HepG2 (cell line): Measurements from ENCODE around the gene TERB2. TPM values are rescaled to one million over a fixed set of nuclear protein-coding genes. Genes with fewer than 3 reads are reported as not detected.

Experiments used
- BRD4 ChIP-seq: sonication (generic); formaldehyde crosslinking; IDR thresholded peaks from 2 replicates; pipeline ENCODE4 v1.4.0; 2020; ENCODE audit warnings: missing genetic modification reagents
- FOSL1 ChIP-seq: sonication (generic); formaldehyde crosslinking; IDR thresholded peaks from 2 replicates; pipeline ENCODE4 v1.9.0; 2021; ENCODE audit warnings: missing genetic modification reagents, borderline replicate concordance
- IKZF4 ChIP-seq: sonication (generic); formaldehyde crosslinking; IDR thresholded peaks from 2 replicates; pipeline ENCODE4 v1.5.1; 2020; ENCODE audit warnings: borderline replicate concordance, mild to moderate bottlenecking, low read depth, missing genetic modification reagents; ENCODE audit errors: not compliant biosample characterization
- KDM6A ChIP-seq: IDR thresholded peaks from 2 replicates; pipeline ENCODE4 v1.6.1; 2016; ENCODE audit warnings: low read depth
- KLF12 ChIP-seq: sonication (generic); formaldehyde crosslinking; IDR thresholded peaks from 2 replicates; pipeline ENCODE4 v1.4.0; 2020; ENCODE audit warnings: missing genetic modification reagents, borderline replicate concordance
- MAFK ChIP-seq, 2 experiments: IDR thresholded peaks in 1 of 2; conservative IDR thresholded peaks in 1 of 2; 2 replicates each; pipeline ENCODE4 v1.6.1; 2011; ENCODE audit warnings: improper control_type of control experiment in 2 of 2, low read length in 2 of 2
- MEF2D ChIP-seq: sonication (generic); formaldehyde crosslinking; IDR thresholded peaks from 2 replicates; pipeline ENCODE4 v1.5.1; 2020; ENCODE audit warnings: mild to moderate bottlenecking, missing genetic modification reagents
- POLR2A ChIP-seq, 2 experiments: IDR thresholded peaks; 2 replicates each; pipeline ENCODE4 v1.6.1; 2011; ENCODE audit warnings: low read depth in 2 of 2, low read length in 2 of 2, mild to moderate bottlenecking in 1 of 2, moderate library complexity in 1 of 2; ENCODE audit not compliant: insufficient read depth in 1 of 2
- PRPF4 ChIP-seq: fragments of 200-400 bp; formaldehyde crosslinking; IDR thresholded peaks from 2 replicates; pipeline ENCODE4 v1.6.1; 2016; ENCODE audit warnings: low read length, low read depth; ENCODE audit not compliant: poor library complexity, severe bottlenecking
- SMYD3 ChIP-seq: sonication (generic); formaldehyde crosslinking; IDR thresholded peaks from 2 replicates; pipeline ENCODE4 v1.8.1; 2023; ENCODE audit warnings: mild to moderate bottlenecking, missing genetic modification reagents
- SP1 ChIP-seq, 2 experiments: fragments of 450-650 bp in 1 of 2; sonication (generic) in 1 of 2; formaldehyde crosslinking in 1 of 2; IDR thresholded peaks; 2 replicates each; pipeline versions ENCODE4 v1.4.0 to v1.6.1; 2016 to 2020; ENCODE audit warnings: missing genetic modification reagents in 1 of 2
- SP2 ChIP-seq: sonication (generic); formaldehyde crosslinking; IDR thresholded peaks from 2 replicates; pipeline ENCODE4 v1.5.1; 2020; ENCODE audit warnings: mild to moderate bottlenecking, missing genetic modification reagents
- TMF1 ChIP-seq: sonication (generic); formaldehyde crosslinking; IDR thresholded peaks from 2 replicates; pipeline ENCODE4 v1.8.1; 2022; ENCODE audit warnings: low read depth, missing genetic modification reagents
- ZNF263 ChIP-seq: sonication (generic); formaldehyde crosslinking; IDR thresholded peaks from 2 replicates; pipeline ENCODE4 v1.4.0; 2020; ENCODE audit warnings: missing genetic modification reagents
- ZNF329 ChIP-seq: sonication (generic); formaldehyde crosslinking; IDR thresholded peaks from 2 replicates; pipeline ENCODE4 v1.9.0; 2021; ENCODE audit warnings: low read depth, mild to moderate bottlenecking, missing genetic modification reagents
- ZNF333 ChIP-seq: sonication (generic); formaldehyde crosslinking; IDR thresholded peaks from 2 replicates; pipeline ENCODE4 v1.4.0; 2020; ENCODE audit warnings: mild to moderate bottlenecking, missing genetic modification reagents, borderline replicate concordance
- ZNF550 ChIP-seq: sonication (generic); formaldehyde crosslinking; IDR thresholded peaks from 2 replicates; pipeline ENCODE4 v1.4.0; 2020; ENCODE audit warnings: mild to moderate bottlenecking, missing genetic modification reagents, borderline replicate concordance
- ZNF652 ChIP-seq: IDR thresholded peaks from 2 replicates; pipeline ENCODE4 v1.6.1; 2016; ENCODE audit warnings: low read depth, borderline replicate concordance
- ZNF670 ChIP-seq: sonication (generic); formaldehyde crosslinking; IDR thresholded peaks from 2 replicates; pipeline ENCODE4 v1.8.0; 2022; ENCODE audit warnings: mild to moderate bottlenecking, missing genetic modification reagents, borderline replicate concordance
- ZSCAN22 ChIP-seq: sonication (generic); formaldehyde crosslinking; IDR thresholded peaks from 2 replicates; pipeline ENCODE4 v1.4.0; 2020; ENCODE audit warnings: mild to moderate bottlenecking, missing genetic modification reagents
- polyA plus RNA-seq, 8 experiments: library from polyadenylated mRNA; depleted of rRNA in 3 of 8; stranded (reverse) in 7 of 8; unstranded in 1 of 8; fragments of >200 nt; fragmentation: Illumina TruSeq in 4 of 8; extraction: Trizol in 4 of 8; gene quantifications; 2 replicates each; pipeline versions ENCODE4 v1.2.1 to v1.2.3, GENCODE V29; 2011 to 2016; ENCODE audit warnings: low read depth in 4 of 8, missing spikeins in 1 of 8, mixed read lengths in 1 of 8; ENCODE audit not compliant: insufficient read depth in 1 of 8
- total RNA-seq, 5 experiments: library from RNA; depleted of rRNA; stranded (reverse); fragments of >200 nt; fragmentation: Illumina TruSeq; extraction: Trizol; gene quantifications; 2 replicates each; pipeline ENCODE4 v1.2.3, GENCODE V29; 2016; ENCODE audit warnings: low read depth in 1 of 5
- TF ChIP-seq, protein P1 (sequence below): sonication (generic); formaldehyde crosslinking; IDR thresholded peaks from 2 replicates; pipeline ENCODE4 v1.9.0; 2022; ENCODE audit warnings: low read depth, missing genetic modification reagents
- TF ChIP-seq, protein P2 (sequence below): sonication (generic); formaldehyde crosslinking; IDR thresholded peaks from 2 replicates; pipeline ENCODE4 v1.4.0; 2020; ENCODE audit warnings: missing genetic modification reagents, borderline replicate concordance
- TF ChIP-seq, protein P3 (sequence below): sonication (generic); formaldehyde crosslinking; IDR thresholded peaks from 2 replicates; pipeline ENCODE4 v1.4.0; 2020; ENCODE audit warnings: missing genetic modification reagents
- TF ChIP-seq, protein P4 (sequence below): sonication (generic); formaldehyde crosslinking; IDR thresholded peaks from 2 replicates; pipeline ENCODE4 v1.4.0; 2020; ENCODE audit warnings: mild to moderate bottlenecking, missing genetic modification reagents

Gene TERB2
- total and polyA plus RNA-seq, 2 of the 13 experiments (the other 11 are each of a cell fraction or from before 2014, with no cell fraction given), result not detected

DNA sequence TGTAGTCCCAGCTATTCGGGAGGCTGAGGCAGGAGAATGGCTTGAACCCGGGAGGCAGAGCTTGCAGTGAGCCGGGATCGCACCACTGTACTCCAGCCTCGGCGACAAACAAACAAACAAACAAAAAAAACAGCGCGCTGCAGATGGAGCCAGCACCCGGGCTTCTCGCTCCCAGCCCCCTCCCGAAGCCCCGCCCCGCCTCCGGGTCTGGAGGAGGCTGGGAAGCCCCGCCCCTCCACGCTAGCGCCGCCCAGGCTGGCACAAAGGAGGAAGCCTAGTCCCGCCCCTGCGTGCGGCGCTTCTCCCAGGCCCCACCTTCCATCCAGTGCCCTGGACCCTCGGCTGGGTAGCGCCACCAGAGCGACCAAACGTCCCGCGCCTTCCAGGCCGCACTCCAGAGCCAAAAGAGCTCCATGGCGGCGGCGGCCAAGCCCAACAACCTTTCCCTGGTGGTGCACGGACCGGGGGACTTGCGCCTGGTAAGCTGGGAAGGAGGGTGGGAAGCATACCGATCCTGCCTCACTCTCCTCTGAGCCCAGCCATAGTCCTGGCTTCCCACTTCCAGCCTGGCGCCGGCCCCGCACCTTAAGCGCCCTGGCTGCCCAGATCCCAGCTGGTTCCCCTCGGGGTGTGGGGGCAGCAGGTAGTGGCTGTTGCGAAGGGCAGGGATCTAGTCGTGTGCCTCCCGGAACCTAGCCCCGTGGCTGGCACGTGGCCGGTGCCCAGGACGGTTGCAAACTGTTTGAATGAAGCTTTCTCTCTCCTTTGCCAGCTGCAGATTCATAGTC, 66.6 kb downstream of the TERB2 start, which contains the start of gene SORD (continued):
- TF ChIP-seq ZNF333 (0 out of 2 replicates have a peak, but pooled peaks have one; percentile 51), ZNF550 (CRISPR knock-in tag) (no peak), ZNF652 (CRISPR knock-in tag) (no peak), KLF12 (CRISPR knock-in tag) (no peak), ZNF329 (no peak), MAFK (conservative IDR thresholded peaks at IDR 0.05 in 1 of 2, IDR thresholded peaks at IDR 0.05 in 1 of 2; ENCODE audit: low read length in 2 of 2) (no peak), IKZF4 (CRISPR knock-in tag) (peak; percentile 78), FOSL1 (CRISPR knock-in tag) (no peak), ZSCAN22 (no peak), BRD4 (CRISPR knock-in tag) (no peak), ZNF670 (CRISPR knock-in tag) (peak; percentile 34; the same call in 1 of the 2 replicates), TMF1 (CRISPR knock-in tag) (no peak), SMYD3 (CRISPR knock-in tag) (0 out of 2 replicates have a peak, but pooled peaks have one; percentile 16), ZNF263 (0 out of 2 replicates have a peak, but pooled peaks have one; percentile 24), MEF2D (CRISPR knock-in tag) (peak; percentile 70), POLR2A (IDR thresholded peaks at IDR 0.05; ENCODE audit: insufficient read depth in 1 of 2, low read depth in 2 of 2, low read length in 2 of 2) (peak; percentile 87 to 96), SP1 (IDR thresholded peaks at IDR 0.05) (no peak), SP1 (CRISPR knock-in tag; IDR thresholded peaks at IDR 0.05) (peak; percentile 55; the same call in 1 of the 2 replicates), SP2 (peak; percentile 29; the same call in 1 of the 2 replicates), PRPF4 (no peak), KDM6A (CRISPR knock-in tag) (no peak)
- TF ChIP-seq, protein P1, sequence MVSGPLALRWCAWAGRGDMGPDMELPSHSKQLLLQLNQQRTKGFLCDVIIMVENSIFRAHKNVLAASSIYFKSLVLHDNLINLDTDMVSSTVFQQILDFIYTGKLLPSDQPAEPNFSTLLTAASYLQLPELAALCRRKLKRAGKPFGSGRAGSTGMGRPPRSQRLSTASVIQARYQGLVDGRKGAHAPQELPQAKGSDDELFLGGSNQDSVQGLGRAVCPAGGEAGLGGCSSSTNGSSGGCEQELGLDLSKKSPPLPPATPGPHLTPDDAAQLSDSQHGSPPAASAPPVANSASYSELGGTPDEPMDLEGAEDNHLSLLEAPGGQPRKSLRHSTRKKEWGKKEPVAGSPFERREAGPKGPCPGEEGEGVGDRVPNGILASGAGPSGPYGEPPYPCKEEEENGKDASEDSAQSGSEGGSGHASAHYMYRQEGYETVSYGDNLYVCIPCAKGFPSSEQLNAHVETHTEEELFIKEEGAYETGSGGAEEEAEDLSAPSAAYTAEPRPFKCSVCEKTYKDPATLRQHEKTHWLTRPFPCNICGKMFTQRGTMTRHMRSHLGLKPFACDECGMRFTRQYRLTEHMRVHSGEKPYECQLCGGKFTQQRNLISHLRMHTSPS (CRISPR knock-in tag), result peak; percentile 67
- TF ChIP-seq, protein P2, sequence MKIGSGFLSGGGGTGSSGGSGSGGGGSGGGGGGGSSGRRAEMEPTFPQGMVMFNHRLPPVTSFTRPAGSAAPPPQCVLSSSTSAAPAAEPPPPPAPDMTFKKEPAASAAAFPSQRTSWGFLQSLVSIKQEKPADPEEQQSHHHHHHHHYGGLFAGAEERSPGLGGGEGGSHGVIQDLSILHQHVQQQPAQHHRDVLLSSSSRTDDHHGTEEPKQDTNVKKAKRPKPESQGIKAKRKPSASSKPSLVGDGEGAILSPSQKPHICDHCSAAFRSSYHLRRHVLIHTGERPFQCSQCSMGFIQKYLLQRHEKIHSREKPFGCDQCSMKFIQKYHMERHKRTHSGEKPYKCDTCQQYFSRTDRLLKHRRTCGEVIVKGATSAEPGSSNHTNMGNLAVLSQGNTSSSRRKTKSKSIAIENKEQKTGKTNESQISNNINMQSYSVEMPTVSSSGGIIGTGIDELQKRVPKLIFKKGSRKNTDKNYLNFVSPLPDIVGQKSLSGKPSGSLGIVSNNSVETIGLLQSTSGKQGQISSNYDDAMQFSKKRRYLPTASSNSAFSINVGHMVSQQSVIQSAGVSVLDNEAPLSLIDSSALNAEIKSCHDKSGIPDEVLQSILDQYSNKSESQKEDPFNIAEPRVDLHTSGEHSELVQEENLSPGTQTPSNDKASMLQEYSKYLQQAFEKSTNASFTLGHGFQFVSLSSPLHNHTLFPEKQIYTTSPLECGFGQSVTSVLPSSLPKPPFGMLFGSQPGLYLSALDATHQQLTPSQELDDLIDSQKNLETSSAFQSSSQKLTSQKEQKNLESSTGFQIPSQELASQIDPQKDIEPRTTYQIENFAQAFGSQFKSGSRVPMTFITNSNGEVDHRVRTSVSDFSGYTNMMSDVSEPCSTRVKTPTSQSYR (CRISPR knock-in tag), result no peak
- TF ChIP-seq, protein P3, sequence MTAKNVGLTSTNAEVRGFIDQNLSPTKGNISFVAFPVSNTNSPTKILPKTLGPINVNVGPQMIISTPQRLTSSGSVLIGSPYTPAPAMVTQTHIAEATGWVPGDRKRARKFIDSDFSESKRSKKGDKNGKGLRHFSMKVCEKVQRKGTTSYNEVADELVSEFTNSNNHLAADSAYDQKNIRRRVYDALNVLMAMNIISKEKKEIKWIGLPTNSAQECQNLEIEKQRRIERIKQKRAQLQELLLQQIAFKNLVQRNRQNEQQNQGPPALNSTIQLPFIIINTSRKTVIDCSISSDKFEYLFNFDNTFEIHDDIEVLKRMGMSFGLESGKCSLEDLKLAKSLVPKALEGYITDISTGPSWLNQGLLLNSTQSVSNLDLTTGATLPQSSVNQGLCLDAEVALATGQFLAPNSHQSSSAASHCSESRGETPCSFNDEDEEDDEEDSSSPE (CRISPR knock-in tag), result no peak
- TF ChIP-seq, protein P4, sequence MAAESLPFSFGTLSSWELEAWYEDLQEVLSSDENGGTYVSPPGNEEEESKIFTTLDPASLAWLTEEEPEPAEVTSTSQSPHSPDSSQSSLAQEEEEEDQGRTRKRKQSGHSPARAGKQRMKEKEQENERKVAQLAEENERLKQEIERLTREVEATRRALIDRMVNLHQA (CRISPR knock-in tag), result no peak
